AG09319 (cell line): Measurements from ENCODE around the gene CUX1.

Source experiments
- DNase-seq: peaks from one replicate; pipeline ENCODE4 v3.0.0-alpha.2; 2010; ENCODE audit warnings: low read depth; ENCODE audit errors: extremely low read depth
- CTCF ChIP-seq: IDR thresholded peaks from 2 replicates; pipeline ENCODE4 v1.5.1; 2011; ENCODE audit warnings: low read depth, mild to moderate bottlenecking, inconsistent platforms, low read length, moderate library complexity

The CUX1 gene

DNA sequence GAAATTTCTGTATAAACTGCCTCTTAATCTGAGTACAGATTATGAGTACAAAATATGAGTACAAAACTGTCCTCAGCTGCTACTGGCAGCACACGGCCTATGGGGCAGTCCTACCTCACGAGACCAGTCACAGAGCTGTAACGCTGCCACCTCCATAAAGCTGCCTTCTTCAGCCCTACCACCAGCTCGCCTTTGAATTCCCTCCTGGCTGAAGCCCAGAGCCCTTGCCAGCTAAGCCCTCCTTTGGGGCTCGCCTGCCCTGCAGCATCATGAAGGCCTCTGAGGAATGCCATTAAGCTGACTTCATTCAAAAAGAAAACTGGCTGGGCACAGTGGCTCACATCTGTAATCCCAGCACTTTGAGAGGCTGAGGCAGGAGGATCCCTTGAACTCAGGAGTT lies 289.2 kb downstream of the CUX1 start:
- DNase-seq = no peak
- no peak for TF ChIP-seq CTCF

DNA sequence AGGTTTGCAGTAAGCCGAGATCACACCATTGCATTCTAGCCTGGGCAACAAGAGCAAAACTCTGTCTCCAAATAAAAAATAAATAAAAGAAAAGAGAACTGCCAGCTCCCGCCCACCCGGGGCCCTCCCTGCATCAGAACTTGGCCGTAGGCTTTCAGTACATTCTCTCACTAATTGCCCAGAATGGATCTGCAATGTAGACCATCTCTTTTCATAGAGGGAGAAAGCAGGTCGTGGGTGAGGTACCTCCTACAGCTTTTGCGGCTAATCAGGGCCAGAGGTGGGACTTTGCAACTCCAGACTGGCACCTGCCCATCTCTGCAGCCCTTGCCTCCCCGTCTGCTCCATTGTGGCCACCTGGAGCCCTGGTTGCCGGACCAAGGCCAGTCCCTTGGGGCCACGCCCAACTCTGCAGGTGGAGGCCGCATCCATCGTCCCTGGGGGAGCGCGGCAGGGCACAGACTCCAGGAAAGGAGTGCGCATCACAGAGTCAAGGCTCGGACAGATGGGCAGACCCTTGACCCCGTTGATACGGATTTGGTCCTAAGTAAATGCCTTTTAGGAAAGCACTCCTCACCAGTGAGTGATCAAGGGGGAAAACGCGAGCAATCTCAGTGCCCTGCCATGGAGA lies 290.2 kb downstream of the CUX1 start:
- TF ChIP-seq CTCF = no peak
- DNase-seq = no peak

DNA sequence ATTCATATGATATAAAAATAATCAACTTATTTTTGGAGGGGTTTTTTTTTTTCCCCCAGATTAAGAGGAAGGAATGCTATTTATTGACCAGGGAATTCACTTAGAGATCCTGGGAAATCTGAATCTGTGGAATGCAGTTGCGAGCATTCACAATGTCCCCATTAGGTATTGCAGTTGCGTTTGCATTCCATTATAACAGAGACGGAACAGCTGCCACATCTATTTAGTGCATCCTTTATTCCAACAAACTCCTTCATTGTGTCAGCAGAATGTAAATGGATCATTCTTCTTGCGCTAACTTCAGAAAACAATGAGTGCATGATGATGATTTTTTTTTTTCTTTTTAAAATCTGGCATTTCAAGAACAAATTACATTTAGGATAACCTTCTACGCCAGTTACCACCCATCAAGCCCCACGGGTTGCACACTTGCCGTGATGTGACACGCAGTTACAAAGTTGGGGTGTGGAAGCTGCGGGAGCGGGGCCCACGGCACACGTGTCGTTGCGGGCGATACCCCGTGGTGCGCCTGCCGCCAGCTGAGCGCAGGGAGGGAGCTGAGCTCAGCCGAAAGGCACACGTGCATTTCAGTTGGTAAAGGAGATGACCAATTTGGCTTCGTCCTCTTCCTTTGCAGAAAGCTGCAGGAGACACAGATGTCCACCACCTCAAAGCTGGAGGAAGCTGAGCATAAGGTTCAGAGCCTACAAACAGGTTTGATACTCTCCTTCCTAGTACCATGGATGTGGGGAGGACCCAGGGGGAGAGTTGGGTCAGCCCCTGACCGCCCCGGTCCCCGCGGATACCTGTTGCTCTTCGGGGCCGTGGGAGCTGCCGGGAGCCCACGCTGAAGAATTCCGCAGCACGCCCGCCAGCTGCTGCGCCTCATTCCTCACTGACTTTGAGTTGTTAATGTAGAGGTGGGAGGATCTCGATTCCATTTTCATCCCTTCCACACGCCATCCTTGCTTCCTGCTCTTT lies 293.9 kb downstream of the CUX1 start:
- no peak for DNase-seq
- no peak for TF ChIP-seq CTCF

DNA sequence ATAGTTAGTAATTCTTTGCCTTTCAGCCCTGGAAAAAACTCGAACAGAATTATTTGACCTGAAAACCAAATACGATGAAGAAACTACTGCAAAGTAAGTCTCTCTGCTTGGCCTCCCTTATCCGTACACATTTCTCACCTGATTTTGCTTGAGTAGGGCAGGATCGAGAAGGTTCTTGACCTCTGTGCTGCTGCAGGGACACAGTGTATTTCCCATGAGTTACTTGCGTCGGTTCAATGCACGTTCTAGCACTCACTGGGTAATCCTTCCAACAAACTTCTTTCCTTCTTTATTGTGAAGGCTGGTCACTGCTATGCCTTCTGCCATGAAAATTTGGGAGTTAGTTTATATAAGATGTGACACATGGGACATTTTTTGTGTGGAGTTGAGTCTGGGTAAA lies 297.8 kb downstream of the CUX1 start:
- DNase-seq = no peak
- TF ChIP-seq CTCF = no peak

GRCh38 chr7:102115931-102116330 lies 298.5 kb downstream of the CUX1 start:
- no peak for DNase-seq
- TF ChIP-seq CTCF = no peak

DNA sequence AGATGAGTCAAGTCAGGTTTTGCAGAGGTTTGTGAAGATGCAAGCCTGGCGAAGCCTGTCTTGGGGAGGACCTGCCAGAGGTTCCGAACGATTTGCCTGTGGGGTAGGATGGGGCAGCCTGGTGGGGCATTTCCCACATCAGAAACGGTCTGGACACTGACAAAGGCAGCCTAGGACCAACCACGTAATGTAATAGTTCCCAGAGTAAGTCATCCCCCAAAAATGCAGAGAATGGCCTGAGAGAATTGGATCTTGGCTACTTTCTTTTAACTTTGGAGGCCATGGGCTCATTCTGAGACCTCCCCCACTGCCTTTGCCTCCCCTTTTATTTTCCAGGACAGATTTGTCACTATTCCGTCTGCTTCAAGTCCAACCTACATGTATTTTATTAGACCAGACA lies 300.3 kb downstream of the CUX1 start:
- no peak for DNase-seq
- TF ChIP-seq CTCF = no peak

- no peak for TF ChIP-seq CTCF
- DNase-seq = no peak
Observed at GRCh38 chr7:102119213-102119651, 301.8 kb downstream of the CUX1 start.
